Activated naive CD4-positive, alpha-beta T cell treated with anti-CD3 and anti-CD28 coated beads, Interleukin-2, amount 50 U/mL, for 24 hours (primary cell): Measurements from ENCODE around the gene GINS2.

Experiments used
- H3K27ac Mint-ChIP-seq: one replicate; pipeline ENCODE4 v1.8.0; 2021; ENCODE audit warnings: mild to moderate bottlenecking, mixed read lengths
- H3K27me3 Mint-ChIP-seq: one replicate; pipeline ENCODE4 v1.8.0; 2021; ENCODE audit warnings: mixed read lengths
- H3K36me3 Mint-ChIP-seq: one replicate; pipeline ENCODE4 v1.8.0; 2021; ENCODE audit warnings: mixed read lengths
- H3K4me1 Mint-ChIP-seq: one replicate; pipeline ENCODE4 v1.8.0; 2021; ENCODE audit warnings: mixed read lengths
- H3K4me3 Mint-ChIP-seq: one replicate; pipeline ENCODE4 v1.8.0; 2021; ENCODE audit warnings: mild to moderate bottlenecking, mixed read lengths
- H3K9me3 Mint-ChIP-seq: one replicate; pipeline ENCODE4 v1.8.0; 2021; ENCODE audit warnings: mixed read lengths

The GINS2 gene

DNA sequence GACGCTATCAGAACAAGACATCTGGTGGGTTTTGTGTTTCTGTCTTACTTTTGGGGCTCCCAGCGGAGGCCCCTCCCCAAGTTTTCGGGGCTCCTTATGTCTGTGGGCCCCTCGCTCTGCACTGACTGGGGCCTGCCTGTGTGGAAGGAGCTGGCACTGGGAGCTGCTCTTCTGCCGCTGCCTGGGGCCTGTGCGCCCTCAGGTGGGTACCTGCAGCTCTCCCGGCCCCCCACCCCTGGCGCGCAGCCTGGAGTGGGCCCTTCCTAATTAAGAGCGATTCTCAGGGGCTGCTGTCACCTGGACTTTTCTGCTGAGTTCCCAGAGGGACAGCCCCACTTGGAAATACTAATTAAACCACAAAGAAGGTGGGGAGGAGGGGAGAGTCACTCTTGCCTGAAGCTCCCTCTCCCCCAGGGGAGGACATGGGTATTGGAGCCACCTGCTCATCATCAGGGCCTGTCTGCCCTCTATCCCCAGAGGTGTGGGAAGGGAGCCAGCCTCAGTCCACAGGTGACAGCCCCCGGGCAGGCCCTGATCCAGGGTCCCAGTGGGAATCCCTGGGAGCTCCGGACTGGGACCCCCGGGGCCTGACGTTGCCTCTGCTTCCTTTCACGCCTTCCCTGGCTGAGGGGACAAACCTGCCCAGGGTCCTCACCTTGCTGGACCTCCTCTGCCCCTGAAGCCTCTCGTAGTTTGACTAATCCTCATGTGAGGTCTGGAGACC, 39.2 kb downstream of the GINS2 start:
- Mint-ChIP-seq H3K9me3 (no peaks in the 10 kb centered on the region), H3K27ac (no peak overlapping the region), H3K27me3 (no peaks in the 10 kb centered on the region), H3K36me3 (no peaks in the 10 kb centered on the region), H3K4me1 (peaks cover 2% of the 10 kb centered on the region), H3K4me3 (no peak overlapping the region)

DNA sequence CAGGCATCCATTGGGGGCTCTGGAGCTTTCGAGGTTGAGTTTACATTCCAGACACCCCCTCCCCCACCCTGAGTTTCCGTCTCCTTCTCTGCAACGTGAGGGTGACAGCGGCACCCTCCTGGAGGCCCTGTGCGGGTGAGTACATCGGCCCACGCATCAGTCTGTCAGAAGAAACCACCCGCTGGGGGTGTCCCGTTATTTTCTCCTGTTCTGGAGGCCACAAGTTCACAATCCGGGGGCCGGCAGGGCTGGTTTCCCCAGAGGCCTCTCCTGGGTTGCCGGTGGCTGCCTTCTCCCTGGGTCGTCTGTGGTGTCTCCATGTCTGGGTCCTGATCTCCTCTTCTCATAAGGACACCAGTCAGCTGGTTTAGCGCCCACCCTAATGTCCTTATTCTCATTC, 39.9 kb downstream of the GINS2 start:
- H3K36me3 Mint-ChIP-seq: no peaks in the 10 kb centered on the region
- no peaks in the 10 kb centered on the region for H3K27me3 Mint-ChIP-seq
- peaks cover 4% of the 10 kb centered on the region for H3K4me1 Mint-ChIP-seq
- no peak overlapping the region for H3K27ac Mint-ChIP-seq
- H3K9me3 Mint-ChIP-seq: no peaks in the 10 kb centered on the region
- no peak overlapping the region for H3K4me3 Mint-ChIP-seq

DNA sequence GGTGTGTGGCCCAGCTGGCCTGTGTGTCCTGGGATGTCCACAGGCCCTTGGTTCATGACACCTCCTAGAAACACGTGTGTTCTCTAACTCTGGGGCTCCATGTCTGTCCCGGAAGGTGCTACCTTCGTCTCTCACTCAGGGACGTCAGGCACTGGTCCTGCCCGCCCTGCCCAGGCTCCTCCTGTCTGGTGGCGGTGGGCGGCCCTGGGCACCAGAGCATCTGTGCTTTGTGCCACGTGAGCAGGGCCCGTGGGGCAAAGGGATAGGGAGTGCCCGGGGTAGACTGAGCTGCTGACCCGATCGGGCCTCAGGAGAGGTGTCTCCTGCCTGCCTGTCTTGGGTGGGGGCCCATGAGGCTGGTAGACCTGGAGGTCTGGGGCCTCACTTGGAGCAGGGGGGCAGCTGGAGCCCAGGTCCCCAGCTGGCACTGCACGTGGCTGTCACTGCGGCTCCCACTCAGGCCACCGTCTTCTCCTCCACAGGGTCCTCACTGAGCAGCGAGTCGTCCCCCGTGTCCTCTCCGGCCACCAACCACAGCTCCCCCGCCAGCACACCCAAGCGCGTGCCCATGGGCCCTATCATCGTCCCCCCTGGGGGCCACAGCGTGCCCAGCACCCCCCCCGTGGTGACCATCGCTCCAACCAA, 40.6 kb downstream of the GINS2 start:
- Mint-ChIP-seq H3K36me3 (no peaks in the 10 kb centered on the region), H3K27ac (no peak overlapping the region), H3K27me3 (no peaks in the 10 kb centered on the region), H3K9me3 (no peaks in the 10 kb centered on the region), H3K4me3 (no peak overlapping the region), H3K4me1 (peaks cover 4% of the 10 kb centered on the region)

DNA sequence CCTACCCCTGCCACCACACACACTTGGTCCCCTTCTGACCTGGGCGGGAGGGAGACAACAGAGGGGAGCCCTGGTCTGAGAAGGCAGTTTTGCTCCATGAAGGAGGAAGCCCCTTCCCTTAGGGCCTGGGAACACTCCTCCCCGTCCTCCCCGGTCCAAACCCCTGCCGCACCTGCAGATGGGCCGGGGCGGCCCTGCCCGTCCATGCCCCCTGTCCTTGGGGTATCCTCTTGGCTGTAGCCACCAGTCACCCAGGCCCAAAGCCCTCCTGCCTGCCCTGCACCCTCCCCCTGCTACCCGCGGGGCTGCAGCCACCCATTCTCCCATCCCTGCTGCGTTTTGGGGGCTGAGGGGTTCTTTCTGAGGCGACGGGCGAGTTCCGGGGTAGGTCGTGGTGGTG, 41.8 kb downstream of the GINS2 start:
- Mint-ChIP-seq H3K27me3 (no peaks in the 10 kb centered on the region), H3K27ac (no peak overlapping the region), H3K9me3 (no peaks in the 10 kb centered on the region), H3K36me3 (no peaks in the 10 kb centered on the region), H3K4me3 (no peak overlapping the region), H3K4me1 (peaks cover 4% of the 10 kb centered on the region)

DNA sequence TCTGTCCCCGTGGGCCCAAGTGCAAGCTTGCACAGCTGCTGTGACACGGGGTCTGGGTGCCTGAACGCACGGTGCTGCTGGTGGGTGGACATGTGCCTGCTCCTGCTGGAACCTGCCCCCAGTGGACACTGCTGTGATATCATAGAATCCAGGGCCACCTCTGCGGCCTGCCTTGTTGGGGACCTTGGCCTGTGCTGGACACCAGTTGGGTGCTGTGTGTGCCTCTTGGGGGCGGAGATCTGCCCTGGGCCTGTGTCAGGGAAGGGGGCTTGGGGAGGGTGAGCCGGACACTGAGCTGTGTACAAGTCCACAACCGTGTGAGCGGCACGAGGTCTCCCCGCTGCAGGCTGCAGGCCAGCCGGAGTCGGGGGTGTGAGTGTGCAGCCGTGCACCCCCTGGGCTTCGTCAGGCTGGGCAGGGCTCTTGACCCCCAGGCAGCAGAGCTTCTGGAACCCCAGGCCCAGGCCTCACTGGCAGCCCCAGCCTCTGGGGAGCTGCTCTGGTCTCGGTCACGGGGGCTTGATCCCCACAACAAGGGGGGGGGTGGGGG, 42.3 kb downstream of the GINS2 start:
- Mint-ChIP-seq H3K27me3 (no peaks in the 10 kb centered on the region), H3K27ac (no peak overlapping the region), H3K9me3 (no peaks in the 10 kb centered on the region), H3K4me1 (peaks cover 4% of the 10 kb centered on the region), H3K4me3 (no peak overlapping the region), H3K36me3 (no peaks in the 10 kb centered on the region)

DNA sequence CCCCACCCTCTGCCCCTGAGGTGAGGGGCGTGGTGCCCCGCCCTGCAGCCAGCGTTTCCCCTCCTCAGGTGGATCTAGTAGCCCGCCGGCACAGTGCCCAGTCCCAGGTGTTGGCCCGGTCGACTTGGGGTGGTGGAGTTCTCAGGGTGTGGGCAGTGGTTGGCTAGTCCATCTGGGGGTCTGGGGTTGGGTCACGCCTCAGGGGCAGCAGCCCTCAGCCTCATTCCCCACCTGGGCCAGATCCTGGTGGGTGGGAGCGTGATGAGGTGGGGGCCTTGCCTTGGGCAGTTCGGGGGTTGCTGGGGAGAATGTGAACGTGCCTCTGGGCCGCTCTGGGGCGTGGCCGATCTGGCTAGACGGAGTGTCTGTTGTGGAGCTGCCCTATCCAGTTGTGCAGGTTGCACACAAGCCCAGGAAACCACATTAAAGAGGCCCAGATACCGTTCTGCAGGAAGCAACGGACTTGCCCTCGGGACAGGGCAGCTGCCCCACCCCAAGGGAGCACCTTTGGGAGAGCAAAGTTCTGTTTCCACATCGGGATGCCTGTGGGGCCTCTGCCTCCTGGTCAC, 43.6 kb downstream of the GINS2 start:
- H3K9me3 Mint-ChIP-seq: no peaks in the 10 kb centered on the region
- H3K27ac Mint-ChIP-seq: no peak overlapping the region
- H3K4me1 Mint-ChIP-seq: peaks cover 4% of the 10 kb centered on the region
- H3K36me3 Mint-ChIP-seq: no peaks in the 10 kb centered on the region
- H3K27me3 Mint-ChIP-seq: no peaks in the 10 kb centered on the region
- no peak overlapping the region for H3K4me3 Mint-ChIP-seq

DNA sequence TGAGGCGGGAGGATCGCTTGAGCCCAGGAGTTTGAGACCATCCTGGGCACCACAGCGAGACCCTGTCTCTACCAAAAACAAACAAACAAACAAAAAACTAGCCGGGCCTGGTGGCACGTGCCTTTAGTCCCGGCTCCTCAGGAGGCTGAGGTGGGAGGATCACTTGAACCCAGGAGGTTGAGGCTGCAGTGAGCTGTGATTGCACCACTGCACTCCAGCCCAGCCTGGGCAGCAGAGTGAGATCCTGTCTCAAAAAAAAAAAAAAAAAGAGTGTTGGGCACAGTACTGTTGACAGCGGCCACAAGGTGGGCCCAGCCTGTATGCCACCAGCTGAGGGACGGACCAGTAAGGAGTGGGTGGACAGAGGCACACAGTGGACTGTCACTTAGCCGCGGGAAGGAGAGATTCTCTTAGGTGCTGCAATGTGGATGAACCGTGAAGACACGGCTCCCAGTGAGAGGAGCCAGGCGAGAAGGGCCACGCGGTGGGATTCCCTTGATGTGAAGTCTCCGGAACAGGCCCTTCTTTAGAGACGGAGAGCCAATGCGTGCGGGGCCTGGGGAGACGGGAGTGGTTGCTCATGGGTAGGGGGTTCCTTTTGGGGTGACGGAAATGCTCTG, 44.6 kb downstream of the GINS2 start:
- no peaks in the 10 kb centered on the region for H3K36me3 Mint-ChIP-seq
- H3K9me3 Mint-ChIP-seq: no peaks in the 10 kb centered on the region
- peaks cover 4% of the 10 kb centered on the region for H3K4me1 Mint-ChIP-seq
- no peaks in the 10 kb centered on the region for H3K27me3 Mint-ChIP-seq
- H3K27ac Mint-ChIP-seq: no peak overlapping the region
- H3K4me3 Mint-ChIP-seq: no peak overlapping the region

DNA sequence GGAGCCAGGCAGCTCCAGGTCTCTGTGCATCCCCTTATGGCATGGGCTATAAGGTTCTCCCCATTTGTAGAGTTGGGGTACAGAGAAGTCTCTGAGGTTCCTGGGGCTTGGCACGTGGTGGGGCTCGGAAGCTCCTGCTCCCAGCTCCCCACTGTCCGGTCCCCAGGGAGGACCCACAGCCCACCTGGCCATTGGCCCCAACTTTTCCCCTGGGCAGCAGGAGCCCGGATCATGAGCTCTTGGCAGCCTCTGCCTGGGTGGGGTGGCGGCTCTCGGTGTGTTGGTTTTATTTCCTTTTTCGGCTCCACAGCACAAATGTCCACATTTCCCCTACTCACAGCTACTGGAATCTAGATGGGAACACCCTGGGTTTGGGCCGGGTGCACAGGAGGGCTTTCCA, 45.1 kb downstream of the GINS2 start:
- no peak overlapping the region for H3K27ac Mint-ChIP-seq
- no peak overlapping the region for H3K4me3 Mint-ChIP-seq
- H3K27me3 Mint-ChIP-seq: no peaks in the 10 kb centered on the region
- no peaks in the 10 kb centered on the region for H3K9me3 Mint-ChIP-seq
- peaks cover 4% of the 10 kb centered on the region for H3K4me1 Mint-ChIP-seq
- H3K36me3 Mint-ChIP-seq: no peaks in the 10 kb centered on the region

DNA sequence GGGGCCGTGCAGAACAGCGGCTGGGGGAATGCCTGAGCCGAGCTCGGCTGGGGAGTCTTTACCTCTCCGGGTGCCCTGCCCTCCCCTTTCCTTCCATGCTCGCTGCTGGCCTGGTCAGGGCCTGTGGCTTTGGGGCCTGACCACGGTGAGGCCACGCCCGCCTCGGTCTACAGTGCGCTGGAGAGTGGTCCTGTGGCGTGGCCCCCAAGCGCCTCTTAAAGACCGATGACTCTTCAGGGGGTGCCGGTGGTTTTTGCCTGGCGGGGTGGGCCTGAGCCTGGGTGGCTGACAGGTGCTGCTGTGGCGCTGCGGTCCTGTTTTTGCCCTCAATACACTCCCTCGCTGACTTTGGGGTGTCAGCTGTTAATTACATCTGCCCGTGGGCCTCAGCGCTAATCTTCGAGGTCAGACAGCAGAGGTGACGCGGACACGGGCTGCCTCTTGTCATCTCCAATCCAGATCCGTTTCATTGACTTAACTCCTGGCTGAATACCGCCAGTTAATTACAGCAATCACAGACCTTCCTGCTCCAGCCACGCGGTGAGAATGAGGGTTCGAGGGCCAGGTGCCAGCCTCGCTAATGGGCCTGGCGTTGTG, 45.9 kb downstream of the GINS2 start:
- H3K36me3 Mint-ChIP-seq: no peaks in the 10 kb centered on the region
- H3K27ac Mint-ChIP-seq: no peak overlapping the region
- peaks cover 4% of the 10 kb centered on the region for H3K4me1 Mint-ChIP-seq
- no peak overlapping the region for H3K4me3 Mint-ChIP-seq
- no peaks in the 10 kb centered on the region for H3K27me3 Mint-ChIP-seq
- no peaks in the 10 kb centered on the region for H3K9me3 Mint-ChIP-seq

DNA sequence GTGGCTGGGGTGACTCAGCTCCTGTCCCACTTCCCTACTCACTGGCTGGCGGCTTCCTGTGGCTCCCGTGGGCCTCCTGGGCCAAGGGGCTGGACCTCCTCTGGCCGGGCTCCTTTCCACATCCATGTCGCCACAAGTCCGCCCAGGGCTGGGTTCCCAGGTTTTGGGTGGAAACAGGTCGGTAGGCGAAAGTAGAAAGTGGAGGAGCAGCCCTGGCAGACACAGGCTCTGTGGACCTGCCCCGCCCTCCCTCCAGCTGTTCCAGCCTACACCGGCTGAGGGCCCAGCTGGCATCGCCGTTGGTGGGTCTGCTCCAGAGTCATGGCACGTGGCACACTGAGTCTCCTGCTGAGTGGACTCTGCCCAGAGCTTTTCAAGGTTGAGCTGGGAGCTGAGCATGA, 47.0 kb downstream of the GINS2 start:
- Mint-ChIP-seq H3K36me3 (no peaks in the 10 kb centered on the region), H3K27ac (no peak overlapping the region), H3K27me3 (no peaks in the 10 kb centered on the region), H3K9me3 (no peaks in the 10 kb centered on the region), H3K4me3 (no peak overlapping the region), H3K4me1 (peaks cover 4% of the 10 kb centered on the region)

DNA sequence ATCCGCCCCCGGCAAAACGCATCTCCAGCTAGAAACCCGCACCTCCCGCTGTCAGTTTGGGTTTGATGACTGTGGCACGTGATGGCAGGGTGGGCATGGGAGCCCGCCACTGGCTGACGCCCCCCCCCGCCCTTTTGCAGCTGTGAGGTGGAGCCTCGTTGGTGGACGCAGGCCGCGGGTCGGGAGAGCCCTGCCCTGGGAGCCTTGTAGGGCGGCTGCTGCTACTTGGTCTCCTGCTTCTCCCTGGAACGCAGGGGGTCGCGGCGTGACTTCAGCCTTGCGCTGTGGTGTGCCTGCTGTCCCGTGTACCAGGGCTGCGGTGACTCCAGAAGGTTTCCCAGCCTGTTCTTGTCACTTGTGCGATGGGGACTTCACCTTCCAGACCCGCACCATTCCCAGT, 47.4 kb downstream of the GINS2 start:
- peaks cover 4% of the 10 kb centered on the region for H3K4me1 Mint-ChIP-seq
- no peaks in the 10 kb centered on the region for H3K9me3 Mint-ChIP-seq
- no peak overlapping the region for H3K27ac Mint-ChIP-seq
- no peaks in the 10 kb centered on the region for H3K36me3 Mint-ChIP-seq
- H3K27me3 Mint-ChIP-seq: no peaks in the 10 kb centered on the region
- H3K4me3 Mint-ChIP-seq: no peak overlapping the region

DNA sequence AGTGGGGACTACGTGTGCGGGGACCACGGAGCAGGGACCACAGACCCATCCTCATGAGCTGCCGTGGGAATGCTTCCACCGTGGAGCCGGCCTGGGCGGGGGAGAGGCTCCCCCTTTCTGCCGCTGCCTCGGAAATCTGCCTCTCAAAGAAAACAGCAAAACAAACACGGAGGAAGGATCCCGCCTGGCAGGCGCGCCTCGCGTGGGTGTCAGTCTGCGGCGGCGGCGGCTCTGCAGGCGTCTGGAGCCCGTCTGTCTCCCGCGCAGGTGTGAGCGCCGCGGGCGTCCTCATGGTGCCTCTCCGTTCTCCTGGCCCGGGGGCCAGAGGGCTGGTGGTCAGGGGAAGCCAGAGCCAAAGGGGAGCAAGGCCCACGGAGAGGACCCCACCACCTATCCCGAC, 48.2 kb downstream of the GINS2 start:
- H3K27ac Mint-ChIP-seq: no peak overlapping the region
- no peak overlapping the region for H3K4me3 Mint-ChIP-seq
- no peaks in the 10 kb centered on the region for H3K36me3 Mint-ChIP-seq
- no peaks in the 10 kb centered on the region for H3K9me3 Mint-ChIP-seq
- peaks cover 4% of the 10 kb centered on the region for H3K4me1 Mint-ChIP-seq
- H3K27me3 Mint-ChIP-seq: no peaks in the 10 kb centered on the region

DNA sequence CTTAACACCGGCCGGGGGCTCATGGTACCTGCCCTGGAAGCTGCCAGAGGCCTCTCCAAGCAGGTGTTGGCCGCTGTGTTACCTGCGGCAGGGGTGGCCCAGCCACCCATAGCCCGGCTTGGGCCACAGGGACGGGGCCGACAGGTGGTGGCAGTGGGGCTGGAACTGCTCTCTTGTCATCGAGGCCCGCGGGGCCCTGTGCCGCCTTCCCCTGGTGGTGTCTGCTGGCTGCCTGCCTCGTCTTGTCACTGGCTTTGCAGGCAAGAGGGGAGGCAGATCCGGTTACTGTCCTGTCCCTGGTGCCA, 48.5 kb downstream of the GINS2 start:
- H3K4me1 Mint-ChIP-seq: peaks cover 4% of the 10 kb centered on the region
- no peak overlapping the region for H3K4me3 Mint-ChIP-seq
- H3K27me3 Mint-ChIP-seq: no peaks in the 10 kb centered on the region
- H3K36me3 Mint-ChIP-seq: no peaks in the 10 kb centered on the region
- no peaks in the 10 kb centered on the region for H3K9me3 Mint-ChIP-seq
- H3K27ac Mint-ChIP-seq: no peak overlapping the region

DNA sequence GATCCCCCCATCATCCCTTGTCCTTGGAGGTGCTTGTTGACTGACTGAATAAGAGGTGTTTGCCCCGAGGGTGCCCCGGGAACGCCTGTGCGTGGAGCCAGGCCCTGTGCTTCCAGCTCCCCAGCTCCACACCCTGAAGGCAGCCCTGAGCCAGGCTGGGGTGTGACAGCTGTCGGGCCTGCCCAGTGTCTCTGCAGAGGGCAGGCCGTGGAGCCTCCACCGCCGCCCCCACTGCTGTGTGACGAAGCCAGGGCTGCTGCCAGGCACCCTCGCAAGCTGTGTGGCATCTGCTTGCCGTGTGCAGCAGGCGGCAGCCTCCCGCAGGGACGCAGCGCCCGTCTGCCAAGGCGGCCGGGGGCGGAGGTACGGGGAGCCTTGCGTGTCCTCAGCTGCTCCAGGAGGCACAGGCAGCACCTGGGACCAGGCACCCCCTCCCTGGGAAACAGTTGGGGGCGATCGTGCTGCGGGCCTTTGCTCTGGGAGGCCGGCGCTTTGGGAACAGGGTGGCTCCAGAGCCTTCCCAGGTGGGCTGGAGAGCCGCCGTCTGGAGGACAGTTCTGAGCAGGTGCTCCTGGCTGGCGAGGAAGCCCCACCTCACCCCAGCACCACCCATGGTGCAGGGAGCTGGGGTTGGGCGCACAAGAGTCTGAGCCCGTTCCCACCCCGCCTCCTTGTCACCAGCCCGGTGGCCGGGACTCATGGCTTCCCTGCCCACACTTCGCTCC, 49.1 kb downstream of the GINS2 start:
- Mint-ChIP-seq H3K27ac (no peak overlapping the region), H3K27me3 (no peaks in the 10 kb centered on the region), H3K36me3 (no peaks in the 10 kb centered on the region), H3K4me1 (peaks cover 4% of the 10 kb centered on the region), H3K4me3 (no peak overlapping the region), H3K9me3 (no peaks in the 10 kb centered on the region)

DNA sequence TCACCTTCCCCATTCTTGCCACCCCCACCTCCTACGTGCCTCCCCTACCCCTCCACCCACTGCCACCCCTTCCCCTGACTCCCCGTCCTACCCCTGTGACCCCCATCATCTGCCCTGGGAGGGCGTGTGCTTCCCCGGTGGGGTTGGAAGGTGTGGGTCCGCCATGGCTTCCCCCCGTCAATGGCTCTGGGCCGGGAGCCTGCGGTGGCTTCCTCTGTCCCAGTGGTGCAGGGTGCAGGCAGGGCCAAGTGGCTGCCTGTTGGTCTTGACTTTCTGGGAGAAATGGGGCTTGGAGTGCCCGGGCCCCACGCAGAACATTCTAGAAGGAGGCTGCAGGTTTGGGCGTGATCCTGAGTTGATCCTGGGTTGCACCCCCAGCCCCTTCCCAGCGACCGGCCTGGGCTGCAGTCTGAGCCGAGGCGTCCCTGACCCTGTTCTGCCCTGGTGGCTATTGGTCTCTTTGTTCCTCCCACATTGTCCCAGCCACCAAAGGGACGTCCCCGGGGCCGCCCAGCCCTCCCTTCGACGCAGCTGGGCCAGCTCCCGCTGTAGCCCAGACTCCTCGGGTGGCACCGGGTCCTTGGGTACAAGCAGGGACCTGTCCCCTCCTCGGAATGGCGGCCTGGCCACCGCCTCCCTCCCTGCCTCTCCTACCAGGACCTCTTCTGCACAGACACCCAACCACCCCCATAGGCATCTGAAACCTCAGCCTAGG, 49.9 kb downstream of the GINS2 start:
- no peaks in the 10 kb centered on the region for H3K9me3 Mint-ChIP-seq
- no peak overlapping the region for H3K4me3 Mint-ChIP-seq
- no peaks in the 10 kb centered on the region for H3K27me3 Mint-ChIP-seq
- no peak overlapping the region for H3K27ac Mint-ChIP-seq
- no peaks in the 10 kb centered on the region for H3K36me3 Mint-ChIP-seq
- no peaks in the 10 kb centered on the region for H3K4me1 Mint-ChIP-seq
